Prostate gland (tissue), 2 donors: ENCODE results near the gene REXO4.

ENCODE experiments used
- POLR2A ChIP-seq: fragments of 450-650 bp; IDR thresholded peaks from one replicate; pipeline ENCODE4 v1.6.1; 2016; ENCODE audit warnings: antibody characterized with exemption, mild to moderate bottlenecking
- POLR2AphosphoS5 ChIP-seq: sonication (generic); formaldehyde crosslinking; IDR thresholded peaks from one replicate; pipeline ENCODE4 v1.6.1; 2017; ENCODE audit warnings: antibody characterized with exemption
- TF ChIP-seq, protein P1 (sequence below), 4 experiments: fragments of 200-600 bp in 2 of 4; fragments of 450-650 bp in 2 of 4; sonication (generic) in 2 of 4; IDR thresholded peaks; 1 replicate in 3 of 4; 2 replicates in 1 of 4; pipeline ENCODE4 v1.5.1; 2016 to 2019; ENCODE audit warnings: antibody characterized with exemption in 4 of 4, mild to moderate bottlenecking in 2 of 4, moderate library complexity in 2 of 4

- TF ChIP-seq, protein P1, sequence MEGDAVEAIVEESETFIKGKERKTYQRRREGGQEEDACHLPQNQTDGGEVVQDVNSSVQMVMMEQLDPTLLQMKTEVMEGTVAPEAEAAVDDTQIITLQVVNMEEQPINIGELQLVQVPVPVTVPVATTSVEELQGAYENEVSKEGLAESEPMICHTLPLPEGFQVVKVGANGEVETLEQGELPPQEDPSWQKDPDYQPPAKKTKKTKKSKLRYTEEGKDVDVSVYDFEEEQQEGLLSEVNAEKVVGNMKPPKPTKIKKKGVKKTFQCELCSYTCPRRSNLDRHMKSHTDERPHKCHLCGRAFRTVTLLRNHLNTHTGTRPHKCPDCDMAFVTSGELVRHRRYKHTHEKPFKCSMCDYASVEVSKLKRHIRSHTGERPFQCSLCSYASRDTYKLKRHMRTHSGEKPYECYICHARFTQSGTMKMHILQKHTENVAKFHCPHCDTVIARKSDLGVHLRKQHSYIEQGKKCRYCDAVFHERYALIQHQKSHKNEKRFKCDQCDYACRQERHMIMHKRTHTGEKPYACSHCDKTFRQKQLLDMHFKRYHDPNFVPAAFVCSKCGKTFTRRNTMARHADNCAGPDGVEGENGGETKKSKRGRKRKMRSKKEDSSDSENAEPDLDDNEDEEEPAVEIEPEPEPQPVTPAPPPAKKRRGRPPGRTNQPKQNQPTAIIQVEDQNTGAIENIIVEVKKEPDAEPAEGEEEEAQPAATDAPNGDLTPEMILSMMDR (IDR thresholded peaks at IDR 0.05): no peak
- TF ChIP-seq POLR2A (no peak), POLR2AphosphoS5 (no peak)
Observed at GRCh38 chr9:133370685-133371084, 47.1 kb downstream of the REXO4 start.
